Inferior parietal cortex (tissue), 1 donor: ENCODE data around the gene SMYD4.
"Not testable (repeated sequence)": the region's sequence is repeated elsewhere in the genome, so short reads cannot be mapped to it uniquely, and the experiment has no call there.

Experiments used
- DNase-seq: peaks from one replicate; pipeline ENCODE4 v3.0.0-alpha.2; 2016; ENCODE audit errors: extremely low spot score

SMYD4 gene

GRCh38 chr17:1820528-1821252 is 9.0 kb downstream of the SMYD4 start:
- DNase-seq: no peak

- DNase-seq: no peak
Observed at GRCh38 chr17:1813088-1813487, 16.6 kb downstream of the SMYD4 start.

GRCh38 chr17:1810450-1811103 is 19.1 kb downstream of the SMYD4 start:
- no peak for DNase-seq

GRCh38 chr17:1809815-1810214 is 19.9 kb downstream of the SMYD4 start:
- DNase-seq: not testable (repeated sequence)

GRCh38 chr17:1808644-1809043 is 21.1 kb downstream of the SMYD4 start:
- DNase-seq: no peak

GRCh38 chr17:1807890-1808289 is 21.8 kb downstream of the SMYD4 start:
- no peak for DNase-seq

GRCh38 chr17:1803280-1803679 is 26.4 kb downstream of the SMYD4 start:
- no peak for DNase-seq

- DNase-seq: no peak
Observed at GRCh38 chr17:1802429-1802828, 27.3 kb downstream of the SMYD4 start.

GRCh38 chr17:1800712-1801111 is 29.0 kb downstream of the SMYD4 start:
- no peak for DNase-seq

- DNase-seq: no peak
Observed at GRCh38 chr17:1800240-1800639, 29.5 kb downstream of the SMYD4 start.

GRCh38 chr17:1797846-1798245 is 31.9 kb downstream of the SMYD4 start:
- not testable (repeated sequence) for DNase-seq

- no peak for DNase-seq
Observed at GRCh38 chr17:1797323-1797722, 32.4 kb downstream of the SMYD4 start.

GRCh38 chr17:1796800-1797199 is 32.9 kb downstream of the SMYD4 start:
- peak; percentile 66 for DNase-seq

- no peak for DNase-seq
Observed at GRCh38 chr17:1793447-1793806, 36.3 kb downstream of the SMYD4 start.

GRCh38 chr17:1792495-1793446 is 36.9 kb downstream of the SMYD4 start:
- DNase-seq: no peak

GRCh38 chr17:1789936-1790335 is 39.8 kb downstream of the SMYD4 start:
- no peak for DNase-seq

- DNase-seq: no peak
Observed at GRCh38 chr17:1787301-1787902, 42.3 kb downstream of the SMYD4 start.

GRCh38 chr17:1786708-1787107 is 43.0 kb downstream of the SMYD4 start:
- DNase-seq: no peak

- DNase-seq: no peak
Observed at GRCh38 chr17:1785930-1786329, 43.8 kb downstream of the SMYD4 start.

GRCh38 chr17:1783834-1784611 is 45.7 kb downstream of the SMYD4 start:
- no peak for DNase-seq

GRCh38 chr17:1783271-1783670 is 46.4 kb downstream of the SMYD4 start:
- no peak for DNase-seq
